GM19240 (cell line): ENCODE data around the gene PLA2G4B.

Source experiments
- DNase-seq: peaks from one replicate; pipeline ENCODE4 v3.0.0; 2011; ENCODE audit warnings: low spot score; ENCODE audit not compliant: insufficient read length

The PLA2G4B gene

GRCh38 chr15:41849204-41849603, 10.6 kb downstream of the PLA2G4B start:
- no peak for DNase-seq

GRCh38 chr15:41849861-41850260, 11.2 kb downstream of the PLA2G4B start:
- DNase-seq = no peak

GRCh38 chr15:41850482-41851166, 12.0 kb downstream of the PLA2G4B start:
- no peak for DNase-seq

- no peak for DNase-seq
These were observed 12.5 kb downstream of the PLA2G4B start for GRCh38 chr15:41851167-41851523.

GRCh38 chr15:41851755-41852370, 13.2 kb downstream of the PLA2G4B start:
- DNase-seq = no peak

- DNase-seq = no peak
These were observed 14.3 kb downstream of the PLA2G4B start for GRCh38 chr15:41852736-41853590.

GRCh38 chr15:41853831-41854230, 15.2 kb downstream of the PLA2G4B start:
- no peak for DNase-seq

- DNase-seq = no peak
These were observed 15.8 kb downstream of the PLA2G4B start for GRCh38 chr15:41854443-41854842.

GRCh38 chr15:41855261-41855961, 16.8 kb downstream of the PLA2G4B start:
- no peak for DNase-seq

- no peak for DNase-seq
These were observed 17.6 kb downstream of the PLA2G4B start for GRCh38 chr15:41856262-41856661.

GRCh38 chr15:41856716-41857115, 18.1 kb downstream of the PLA2G4B start:
- no peak for DNase-seq

GRCh38 chr15:41857316-41857715, 18.7 kb downstream of the PLA2G4B start:
- DNase-seq = no peak

GRCh38 chr15:41858756-41859155, 20.1 kb downstream of the PLA2G4B start:
- no peak for DNase-seq

- DNase-seq = no peak
These were observed 21.6 kb downstream of the PLA2G4B start for GRCh38 chr15:41860049-41860828.

GRCh38 chr15:41861736-41862356, 23.2 kb downstream of the PLA2G4B start:
- DNase-seq = no peak

GRCh38 chr15:41862515-41863116, 24.0 kb downstream of the PLA2G4B start:
- DNase-seq = no peak

GRCh38 chr15:41865490-41866055, 26.9 kb downstream of the PLA2G4B start:
- DNase-seq = no peak

GRCh38 chr15:41866263-41866703, 27.6 kb downstream of the PLA2G4B start:
- DNase-seq = no peak

GRCh38 chr15:41866872-41867579, 28.4 kb downstream of the PLA2G4B start:
- no peak for DNase-seq
